GM12878 (cell line): ENCODE measurements around the gene PDZD2.

Source experiments
- MYC ChIP-seq: IDR thresholded peaks from 2 replicates; pipeline ENCODE4 v1.6.1; 2011; ENCODE audit warnings: mild to moderate bottlenecking, low read length, moderate library complexity, inconsistent platforms; ENCODE audit not compliant: insufficient read depth, insufficient replicate concordance, insufficient read length, severe bottlenecking
- TCF3 ChIP-seq: IDR thresholded peaks from 2 replicates; pipeline ENCODE4 v1.6.1; 2012; ENCODE audit warnings: low read depth, mild to moderate bottlenecking, low read length, borderline replicate concordance; ENCODE audit not compliant: insufficient read depth

GRCh38 chr5:32100230-32100629, 461.3 kb downstream of the PDZD2 start:
- TF ChIP-seq MYC (no peak), TCF3 (no peak)
